T-cell (primary cell): ENCODE measurements around the gene SLC66A2. TPM values are rescaled to one million over a fixed set of nuclear protein-coding genes. Genes with fewer than 3 reads are reported as not detected.
A peak's percentile ranks its signal among the peaks of the same experiment; 100 is the strongest.

Experiments
- ATAC-seq, 4 experiments: fragments of 200-7000 bp in 3 of 4; fragments of 150-1000 bp in 1 of 4; cut with Tn5 transposase; replicated peaks in 1 of 4; 1 replicate in 3 of 4; 2 replicates in 1 of 4; pipeline ENCODE4 v1.10.0; 2021; ENCODE audit warnings: moderate library complexity in 3 of 4, mild to moderate bottlenecking in 2 of 4, moderate number of reproducible peaks in 1 of 4
- CTCF ChIA-PET, 2 donors: fragments of 300-600 bp; sonication (Branson Sonifier 250); formaldehyde crosslinking; loops; one replicate each; lab custom pipeline; 2022; ENCODE audit warnings: antibody characterized with exemption in 2 of 2; lab: Charles Lee
- POLR2A ChIA-PET, 2 donors: fragments of 300-600 bp; sonication (Branson Sonifier 250); formaldehyde crosslinking; loops; one replicate each; lab custom pipeline; 2022; ENCODE audit warnings: antibody characterized with exemption in 2 of 2; lab: Charles Lee
- DNase-seq, 35 experiments: peaks; one replicate each; pipeline versions ENCODE4 v3.0.0 to v3.0.0-alpha.2; 2013 to 2023
- H3K27ac ChIP-seq: one replicate; pipeline ENCODE4 v1.5.1; 2013; ENCODE audit warnings: low read length
- H3K27me3 ChIP-seq, 2 experiments: replicated peaks in 1 of 2; 1 replicate in 1 of 2; 2 replicates in 1 of 2; pipeline versions ENCODE4 v1.6.1 to v1.7.0; 2013; ENCODE audit warnings: low read length in 1 of 2, mixed read lengths in 1 of 2; ENCODE audit not compliant: control insufficient read depth in 2 of 2, insufficient read depth in 2 of 2; ENCODE audit errors: extremely low read depth in 1 of 2
- H3K36me3 ChIP-seq, 2 donors: 1 replicate in 1 of 2; 2 replicates in 1 of 2; pipeline versions ENCODE4 v1.6.1 to v1.7.0; 2013; ENCODE audit warnings: low read length in 1 of 2; ENCODE audit not compliant: control insufficient read depth in 2 of 2, insufficient read depth in 1 of 2; ENCODE audit errors: extremely low read depth in 1 of 2
- H3K4me1 ChIP-seq, 2 experiments: 1 replicate in 1 of 2; 2 replicates in 1 of 2; pipeline versions ENCODE4 v1.6.1 to v1.7.0; 2013; ENCODE audit warnings: low read length in 2 of 2, mixed read lengths in 1 of 2; ENCODE audit not compliant: insufficient read depth in 2 of 2, control insufficient read depth in 1 of 2; ENCODE audit errors: extremely low read depth in 1 of 2
- H3K4me3 ChIP-seq, 2 donors: 1 replicate in 1 of 2; 2 replicates in 1 of 2; pipeline versions ENCODE4 v1.5.1 to v1.7.0; 2013; ENCODE audit warnings: mild to moderate bottlenecking in 2 of 2, low read length in 1 of 2, moderate library complexity in 1 of 2; ENCODE audit not compliant: control insufficient read depth in 1 of 2; ENCODE audit errors: extremely low read depth in 1 of 2
- H3K9me3 ChIP-seq: 2 replicates; pipeline ENCODE4 v1.7.0; 2013
- H3K27ac Mint-ChIP-seq, 2 donors: one replicate each; pipeline ENCODE4 v1.8.0; 2020 to 2021; ENCODE audit warnings: mild to moderate bottlenecking in 2 of 2, mixed read lengths in 2 of 2
- H3K27me3 Mint-ChIP-seq, 2 donors: one replicate each; pipeline ENCODE4 v1.8.0; 2021 to 2022; ENCODE audit warnings: mixed read lengths in 2 of 2
- H3K36me3 Mint-ChIP-seq: one replicate; pipeline ENCODE4 v1.8.0; 2021; ENCODE audit warnings: mixed read lengths
- H3K4me1 Mint-ChIP-seq, 3 donors: one replicate each; pipeline ENCODE4 v1.8.0; 2020 to 2022; ENCODE audit warnings: mixed read lengths in 3 of 3, mild to moderate bottlenecking in 1 of 3
- H3K4me3 Mint-ChIP-seq, 3 donors: one replicate each; pipeline ENCODE4 v1.8.0; 2020 to 2022; ENCODE audit warnings: mild to moderate bottlenecking in 3 of 3, mixed read lengths in 3 of 3, moderate library complexity in 3 of 3
- H3K9me3 Mint-ChIP-seq, 3 donors: one replicate each; pipeline ENCODE4 v1.8.0; 2020 to 2022; ENCODE audit warnings: mixed read lengths in 3 of 3
- WGBS: methylation state at CpG from one replicate; pipeline ENCODE4 v1.1.5; 2013; ENCODE audit warnings: missing lambda C conversion rate; ENCODE audit not compliant: insufficient coverage; 5-methylcytosine and 5-hydroxymethylcytosine counted together
- total RNA-seq, 35 experiments: library from RNA in 6 of 35; stranded (reverse) in 6 of 35; fragments of 120-200 nt in 1 of 35; gene quantifications; one replicate each; pipeline versions ENCODE4 v1.2.1 to v1.2.4 and lab custom pipeline; 2013 to 2026

Gene SLC66A2
- total RNA-seq, 5 donors from 2014 or later (not counting 1 experiment from before 2014, with no cell fraction given): 28.4 to 66.5 (median 37.6) TPM

DNA sequence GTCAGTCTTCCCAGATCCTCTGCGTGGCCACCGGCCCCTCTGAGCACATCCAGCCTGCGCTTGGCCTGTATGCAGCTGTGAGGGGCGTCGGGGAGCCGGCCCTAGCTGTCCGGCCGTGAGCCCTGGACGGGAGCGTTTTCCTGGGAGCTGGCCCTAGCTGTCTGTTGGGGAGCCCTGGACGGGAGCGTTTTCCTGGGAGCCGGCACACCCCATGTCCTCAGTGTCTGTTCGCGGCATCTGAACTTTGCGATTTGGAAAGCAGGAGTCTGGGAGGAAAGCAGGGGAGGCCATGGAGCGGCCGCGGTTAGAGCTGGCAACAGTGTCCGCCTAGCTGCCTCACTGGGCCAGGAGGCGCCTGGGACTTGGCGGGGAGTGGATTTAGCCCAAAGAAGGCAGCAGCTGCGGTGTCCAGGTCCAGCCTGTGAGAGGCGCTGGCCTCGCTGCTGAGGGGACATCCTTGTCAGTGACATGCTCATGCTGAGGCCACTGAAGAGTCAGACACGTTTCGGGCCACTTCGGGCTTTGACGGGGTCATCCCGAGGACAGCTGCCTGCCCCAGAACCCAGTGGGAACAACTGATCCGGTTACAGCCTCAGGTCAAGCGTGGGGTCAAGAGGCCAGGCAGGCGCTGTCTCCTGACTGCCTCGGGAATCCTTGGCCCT lies 77.9 kb downstream of the SLC66A2 start:
- WGBS: 85% methylated on average over 34 of the region's 34 CpGs
- DNase-seq (peak in 1 of 35 experiments; percentile 3), ATAC-seq (no peak)
- no peak overlapping the region for H3K27ac ChIP-seq
- ChIA-PET CTCF (no interaction called here), POLR2A (no interaction called here)
- H3K27me3 Mint-ChIP-seq: peaks cover 0 to 7% of the 10 kb centered on the region in 2 donors
- H3K27ac Mint-ChIP-seq: no peak overlapping the region
- H3K4me1 ChIP-seq: no peaks in the 10 kb centered on the region
- H3K36me3 Mint-ChIP-seq: no peaks in the 10 kb centered on the region
- no peak overlapping the region for H3K4me3 Mint-ChIP-seq
- H3K36me3 ChIP-seq: no peaks in the 10 kb centered on the region
- H3K9me3 ChIP-seq: no peaks in the 10 kb centered on the region
- H3K4me3 ChIP-seq: no peak overlapping the region
- no peaks in the 10 kb centered on the region for H3K9me3 Mint-ChIP-seq
- peaks cover 0 to 19% of the 10 kb centered on the region in 2 experiments for H3K27me3 ChIP-seq
- H3K4me1 Mint-ChIP-seq: no peaks in the 10 kb centered on the region

DNA sequence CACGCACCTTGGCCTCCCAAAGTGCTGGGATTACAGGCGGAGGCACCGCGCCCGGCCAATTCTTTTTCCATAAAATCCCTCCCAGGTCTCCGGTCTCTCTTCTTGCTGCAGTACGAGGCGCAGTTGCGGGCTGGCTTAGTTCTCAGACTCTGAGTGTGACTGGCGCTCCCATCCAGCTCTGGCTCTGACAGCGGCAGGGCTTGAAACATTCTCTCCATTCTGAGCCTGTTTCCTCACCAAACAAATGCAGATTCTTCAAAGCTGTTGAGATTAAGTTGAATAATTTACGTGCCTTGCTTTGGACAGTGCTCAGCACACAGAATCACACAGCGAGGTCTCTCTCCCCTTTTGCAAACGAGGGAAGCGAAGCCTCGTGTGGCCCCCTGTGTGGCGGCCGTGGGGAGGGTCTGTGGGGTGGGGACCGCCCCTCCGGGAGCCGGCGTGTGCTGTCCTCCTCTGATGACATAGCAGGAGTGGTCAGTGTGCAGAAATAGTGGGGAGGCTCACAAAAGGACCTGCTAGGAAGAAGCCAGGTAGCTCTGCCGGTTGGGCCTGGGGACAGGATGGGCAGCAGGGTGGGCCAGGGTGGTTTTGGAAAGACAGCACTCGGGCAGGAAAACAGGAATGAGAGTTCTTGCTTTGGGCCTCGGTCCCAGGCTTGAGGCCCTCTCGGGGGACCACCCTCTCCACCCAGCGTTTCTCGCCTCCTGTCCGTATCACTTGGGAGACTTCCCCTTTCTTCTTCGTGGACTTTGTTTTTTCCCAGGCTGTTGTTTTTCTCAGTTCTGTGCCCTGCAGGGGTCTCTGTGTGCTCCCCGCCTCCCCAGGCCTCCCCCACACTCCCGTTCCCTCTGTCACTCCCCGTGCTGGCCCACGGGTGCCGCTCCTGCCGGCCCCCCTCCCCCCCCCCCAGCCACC lies 78.7 kb downstream of the SLC66A2 start:
- Mint-ChIP-seq H3K27me3 (peaks cover 0 to 7% of the 10 kb centered on the region in 2 donors), H3K4me3 (no peak overlapping the region), H3K27ac (no peak overlapping the region), H3K9me3 (no peaks in the 10 kb centered on the region), H3K4me1 (no peaks in the 10 kb centered on the region), H3K36me3 (no peaks in the 10 kb centered on the region)
- no peak for ATAC-seq
- Histone ChIP-seq H3K36me3 (no peaks in the 10 kb centered on the region), H3K9me3 (no peaks in the 10 kb centered on the region), H3K4me1 (no peaks in the 10 kb centered on the region), H3K27me3 (peaks cover 0 to 20% of the 10 kb centered on the region in 2 experiments), H3K27ac (no peak overlapping the region), H3K4me3 (no peak overlapping the region)
- DNase-seq: peak in 1 of 35 experiments; percentile 9
- ChIA-PET POLR2A (no interaction called here), CTCF (interaction anchor here in 1 of 2 donors (0.7 kb wide), 1 partner anchor 361 kb away, joined by 4 read pairs; no protein-coding TSS in a partner anchor)
- 61% methylated on average over 24 of the region's 36 CpGs for WGBS

DNA sequence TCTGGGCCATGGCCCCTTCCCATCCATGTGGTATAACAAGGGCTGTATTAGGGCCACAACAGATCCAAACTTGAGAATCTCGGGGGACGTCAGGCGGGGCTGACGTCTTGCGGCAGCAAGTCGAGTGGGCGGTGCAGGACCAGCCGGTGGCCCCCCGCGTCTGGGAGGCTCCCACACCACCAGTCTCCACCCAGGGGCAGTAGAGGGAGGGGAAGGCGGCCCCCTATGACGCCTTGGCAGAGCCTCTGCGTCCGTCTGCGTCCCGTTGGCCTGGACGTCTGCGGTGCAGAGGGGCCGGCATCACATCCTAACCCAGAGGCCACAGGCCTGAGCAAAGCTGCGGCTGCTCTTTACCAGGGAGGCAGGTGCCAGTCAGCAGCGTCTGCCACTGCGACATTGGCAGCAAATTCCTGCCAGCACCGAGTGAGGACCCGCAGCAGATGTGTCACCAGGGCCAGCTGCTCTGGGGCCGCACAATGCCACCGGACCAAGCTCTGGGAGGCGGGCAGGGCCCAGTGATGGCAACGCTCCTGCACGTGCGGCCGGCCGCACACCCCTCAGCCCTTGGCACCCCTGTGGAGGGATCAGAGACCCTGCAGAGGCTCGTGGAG lies 79.9 kb downstream of the SLC66A2 start:
- ATAC-seq (no peak), DNase-seq (peak in 1 of 35 experiments; percentile 6)
- Histone ChIP-seq H3K27ac (no peak overlapping the region), H3K4me1 (no peaks in the 10 kb centered on the region), H3K27me3 (peaks cover 0 to 22% of the 10 kb centered on the region in 2 experiments), H3K9me3 (no peaks in the 10 kb centered on the region), H3K4me3 (no peak overlapping the region), H3K36me3 (no peaks in the 10 kb centered on the region)
- WGBS: 89% methylated on average over 22 of the region's 33 CpGs
- H3K4me1 Mint-ChIP-seq: no peaks in the 10 kb centered on the region
- peaks cover 0 to 7% of the 10 kb centered on the region in 2 donors for H3K27me3 Mint-ChIP-seq
- ChIA-PET CTCF (interaction anchor here in 1 of 2 donors (0.7 kb wide), 1 partner anchor 362 kb away, joined by 4 read pairs; no protein-coding TSS in a partner anchor), POLR2A (no interaction called here)
- H3K9me3 Mint-ChIP-seq: no peaks in the 10 kb centered on the region
- no peak overlapping the region for H3K27ac Mint-ChIP-seq
- no peaks in the 10 kb centered on the region for H3K36me3 Mint-ChIP-seq
- no peak overlapping the region for H3K4me3 Mint-ChIP-seq

DNA sequence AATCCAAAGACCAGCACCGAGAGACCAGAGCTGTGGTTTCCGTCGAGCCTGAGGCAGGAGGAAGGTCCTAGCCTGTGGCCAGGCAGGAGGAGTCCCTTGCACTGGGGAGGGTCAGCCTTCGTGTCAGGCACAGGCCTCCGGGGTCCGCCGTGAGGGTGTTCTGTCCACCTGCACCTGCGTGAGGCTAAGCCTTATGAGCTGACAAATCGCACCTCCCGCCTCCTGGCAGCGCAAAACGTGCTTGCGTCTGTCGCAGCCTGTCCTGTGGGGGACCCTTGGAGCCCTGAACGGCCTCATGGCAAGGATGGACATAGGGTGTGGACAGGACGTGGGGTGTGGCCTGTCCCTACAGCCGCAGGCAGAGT lies 80.4 kb downstream of the SLC66A2 start:
- WGBS: 86% methylated on average over 16 of the region's 17 CpGs
- Mint-ChIP-seq H3K4me1 (no peaks in the 10 kb centered on the region), H3K27ac (no peak overlapping the region), H3K9me3 (no peaks in the 10 kb centered on the region), H3K36me3 (no peaks in the 10 kb centered on the region), H3K27me3 (peaks cover 0 to 7% of the 10 kb centered on the region in 2 donors), H3K4me3 (no peak overlapping the region)
- Histone ChIP-seq H3K27ac (no peak overlapping the region), H3K4me1 (no peaks in the 10 kb centered on the region), H3K36me3 (no peaks in the 10 kb centered on the region), H3K27me3 (peaks cover 0 to 22% of the 10 kb centered on the region in 2 experiments), H3K9me3 (no peaks in the 10 kb centered on the region), H3K4me3 (no peak overlapping the region)
- POLR2A ChIA-PET: no interaction called here
- ATAC-seq (no peak), DNase-seq (peak in 1 of 35 experiments; percentile 6)
- CTCF ChIA-PET: no interaction called here

DNA sequence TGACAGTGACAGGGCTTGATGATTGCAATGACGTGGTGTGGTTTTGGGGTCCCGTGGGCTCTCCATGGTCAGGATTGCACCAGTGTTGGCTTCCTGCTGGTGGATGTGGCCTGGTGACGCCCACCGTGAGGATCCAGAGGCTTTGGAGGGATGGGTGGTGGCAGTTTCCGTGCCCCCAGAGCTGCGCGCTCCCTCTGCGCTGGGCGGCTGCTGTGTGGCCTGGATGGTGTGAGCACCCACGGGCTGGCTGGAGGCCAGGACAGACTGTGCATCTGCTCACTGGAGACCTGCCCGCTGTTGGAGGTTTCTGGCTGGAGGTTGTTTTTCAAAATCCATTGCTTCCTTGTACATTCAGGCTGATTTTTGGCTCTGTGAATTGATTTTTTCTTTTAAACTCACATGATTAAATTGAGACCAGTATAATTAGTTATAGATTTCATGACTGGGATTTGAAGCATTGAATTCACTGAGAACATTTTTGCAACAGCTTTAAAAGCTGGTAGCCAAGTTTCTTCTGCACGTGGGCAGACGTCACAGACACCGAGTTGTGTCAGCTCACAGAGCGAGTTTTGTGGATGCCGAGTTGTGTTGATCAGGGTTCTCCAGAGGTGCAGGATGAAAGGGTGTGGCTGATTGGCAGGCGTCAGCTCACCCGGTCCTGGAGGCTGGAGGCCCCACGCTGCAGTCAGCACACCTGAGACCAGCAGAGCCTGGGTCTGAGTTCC lies 81.0 kb downstream of the SLC66A2 start:
- no peaks in the 10 kb centered on the region for H3K36me3 Mint-ChIP-seq
- ATAC-seq (no peak), DNase-seq (peak in 1 of 35 experiments; percentile 0)
- H3K9me3 Mint-ChIP-seq: no peaks in the 10 kb centered on the region
- H3K9me3 ChIP-seq: no peaks in the 10 kb centered on the region
- ChIA-PET CTCF (no interaction called here), POLR2A (no interaction called here)
- WGBS: 83% methylated on average over 18 of the region's 19 CpGs
- H3K27ac Mint-ChIP-seq: no peak overlapping the region
- no peaks in the 10 kb centered on the region for H3K4me1 Mint-ChIP-seq
- H3K27me3 Mint-ChIP-seq: peaks cover 0 to 7% of the 10 kb centered on the region in 2 donors
- no peak overlapping the region for H3K4me3 ChIP-seq
- H3K27me3 ChIP-seq: peaks cover 0 to 22% of the 10 kb centered on the region in 2 experiments
- H3K27ac ChIP-seq: no peak overlapping the region
- no peak overlapping the region for H3K4me3 Mint-ChIP-seq
- H3K4me1 ChIP-seq: no peaks in the 10 kb centered on the region
- H3K36me3 ChIP-seq: no peaks in the 10 kb centered on the region
